Measurements from ENCODE around the gene GATA5. TPM values are rescaled to one million over a fixed set of nuclear protein-coding genes. Genes with fewer than 3 reads are reported as not detected.

Gene GATA5
- total RNA-seq, 1 donor: not detected

DNA sequence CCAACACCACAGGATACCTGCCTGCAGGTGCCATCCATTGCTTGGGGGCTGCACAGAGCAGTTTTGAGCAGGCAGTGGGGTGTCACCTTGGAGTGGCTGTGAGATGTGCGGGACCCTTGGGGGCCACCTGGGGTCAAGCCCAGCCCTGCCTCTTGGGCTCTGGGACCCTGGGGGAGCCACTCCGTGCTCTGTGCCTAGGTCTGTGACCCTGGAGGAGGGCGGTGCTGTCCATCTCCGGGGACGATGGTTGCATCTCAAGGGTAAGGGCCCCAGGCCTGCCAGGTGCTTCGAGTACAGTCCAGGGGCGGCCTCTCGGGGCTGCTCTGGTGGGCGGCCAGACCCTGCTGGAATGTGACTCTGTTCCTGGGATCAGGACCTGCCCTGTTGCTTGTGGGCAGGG is 8.7 kb upstream of the GATA5 start:
- no peak overlapping the region for H3K4me3 ChIP-seq (ENCODE audit: low read depth, low read length)
- DNase-seq (ENCODE audit: low read depth): no peak
- TF ChIP-seq, protein P1, sequence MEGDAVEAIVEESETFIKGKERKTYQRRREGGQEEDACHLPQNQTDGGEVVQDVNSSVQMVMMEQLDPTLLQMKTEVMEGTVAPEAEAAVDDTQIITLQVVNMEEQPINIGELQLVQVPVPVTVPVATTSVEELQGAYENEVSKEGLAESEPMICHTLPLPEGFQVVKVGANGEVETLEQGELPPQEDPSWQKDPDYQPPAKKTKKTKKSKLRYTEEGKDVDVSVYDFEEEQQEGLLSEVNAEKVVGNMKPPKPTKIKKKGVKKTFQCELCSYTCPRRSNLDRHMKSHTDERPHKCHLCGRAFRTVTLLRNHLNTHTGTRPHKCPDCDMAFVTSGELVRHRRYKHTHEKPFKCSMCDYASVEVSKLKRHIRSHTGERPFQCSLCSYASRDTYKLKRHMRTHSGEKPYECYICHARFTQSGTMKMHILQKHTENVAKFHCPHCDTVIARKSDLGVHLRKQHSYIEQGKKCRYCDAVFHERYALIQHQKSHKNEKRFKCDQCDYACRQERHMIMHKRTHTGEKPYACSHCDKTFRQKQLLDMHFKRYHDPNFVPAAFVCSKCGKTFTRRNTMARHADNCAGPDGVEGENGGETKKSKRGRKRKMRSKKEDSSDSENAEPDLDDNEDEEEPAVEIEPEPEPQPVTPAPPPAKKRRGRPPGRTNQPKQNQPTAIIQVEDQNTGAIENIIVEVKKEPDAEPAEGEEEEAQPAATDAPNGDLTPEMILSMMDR (IDR thresholded peaks at IDR 0.05; ENCODE audit: insufficient read depth, low read depth, low read length): no peak

DNA sequence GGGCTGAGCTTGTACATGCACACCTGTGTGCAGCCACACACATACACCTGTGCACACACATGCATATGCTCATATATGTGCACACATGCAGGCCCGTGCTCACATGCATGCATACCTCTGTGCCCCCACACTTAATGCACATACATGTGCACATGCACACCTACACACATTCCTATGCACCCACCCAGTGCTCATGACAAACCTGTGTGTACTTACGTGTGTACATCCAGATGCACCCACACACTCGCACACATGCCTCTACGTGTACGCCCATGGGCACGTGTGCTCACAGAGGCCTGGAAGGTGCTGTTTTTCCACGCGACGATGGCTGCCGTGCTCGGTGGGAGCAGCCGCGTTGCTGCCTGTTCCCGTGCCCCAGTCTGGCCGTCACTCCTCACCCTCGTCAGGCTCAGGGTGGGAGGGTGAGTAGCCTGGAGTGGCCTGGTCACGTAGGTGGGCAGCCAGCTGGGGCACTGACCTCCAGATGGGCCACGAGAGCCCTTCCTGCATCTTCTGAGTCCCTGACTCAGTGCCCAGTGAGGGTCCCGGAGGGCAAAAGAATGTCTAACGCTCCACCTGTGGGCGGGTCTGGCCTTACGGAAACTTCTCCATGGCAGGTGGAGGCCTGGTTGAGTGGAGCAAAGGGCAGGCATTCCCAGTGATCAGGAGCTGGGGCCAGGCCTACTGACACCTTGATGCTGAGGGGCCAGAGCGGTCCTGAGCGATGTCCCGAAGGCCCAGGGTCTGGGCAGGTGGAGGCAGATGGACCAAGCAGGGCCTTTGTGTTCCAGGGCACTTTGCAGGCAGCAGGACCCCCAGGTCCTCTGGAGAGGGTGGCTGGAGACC is 8.0 kb upstream of the GATA5 start:
- TF ChIP-seq, protein P1 (IDR thresholded peaks at IDR 0.05; ENCODE audit: insufficient read depth, low read depth, low read length): no peak
- DNase-seq (ENCODE audit: low read depth): no peak
- H3K4me3 ChIP-seq (ENCODE audit: low read depth, low read length): no peak overlapping the region

DNA sequence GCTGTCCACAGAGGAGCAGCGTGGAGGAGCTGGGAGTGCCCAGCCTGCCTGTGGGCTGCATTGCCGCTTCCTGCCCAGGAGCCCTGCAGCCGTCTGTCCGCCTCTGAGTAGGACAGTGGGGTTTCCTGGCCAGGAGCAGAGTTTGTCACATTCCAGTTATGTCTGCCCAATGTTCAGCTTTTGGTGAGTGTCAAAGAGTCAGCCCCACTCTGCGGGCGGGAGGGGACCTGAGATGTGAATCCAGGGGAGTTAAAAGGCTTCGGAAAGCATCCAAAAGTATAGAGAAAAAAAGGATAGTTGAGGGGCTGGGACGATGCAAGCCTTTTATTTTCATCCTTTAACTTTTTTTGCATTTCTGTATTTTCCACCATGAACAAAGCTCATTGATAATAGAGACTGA is 7.2 kb upstream of the GATA5 start:
- H3K4me3 ChIP-seq (ENCODE audit: low read depth, low read length): no peak overlapping the region
- no peak for DNase-seq (ENCODE audit: low read depth)
- TF ChIP-seq, protein P1 (IDR thresholded peaks at IDR 0.05; ENCODE audit: insufficient read depth, low read depth, low read length): no peak

DNA sequence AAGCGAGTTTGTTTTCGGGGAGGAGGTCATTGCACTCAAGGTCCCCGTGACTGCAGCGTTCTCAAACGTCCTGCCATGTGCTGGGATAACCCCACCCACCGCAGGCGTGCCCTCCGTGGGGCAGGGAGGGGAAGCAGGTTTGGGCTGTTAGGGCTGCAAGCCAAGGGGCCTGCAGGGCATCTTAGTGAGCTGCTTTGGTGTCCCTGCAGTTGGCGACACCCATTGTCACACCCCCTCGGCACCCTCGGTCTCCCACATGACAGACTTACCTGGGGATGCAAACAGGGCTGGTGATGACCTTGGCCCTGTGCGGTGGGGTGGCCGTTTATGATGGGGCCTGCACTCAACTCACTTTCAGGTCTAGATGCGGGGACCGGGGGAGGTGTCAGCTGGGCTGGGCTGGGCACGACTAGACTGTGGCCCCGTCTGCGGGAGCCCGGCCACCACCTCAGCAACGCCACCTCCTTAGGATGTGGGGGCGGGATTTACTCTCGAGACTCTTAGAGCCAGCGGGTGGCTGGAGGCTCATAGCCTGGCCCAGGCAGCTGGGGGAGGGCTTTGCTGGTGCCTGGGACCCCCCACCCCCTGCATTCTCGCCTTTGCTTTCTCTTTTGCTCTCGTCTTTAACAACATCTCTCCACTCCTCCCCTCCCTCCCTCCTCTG is 6.5 kb upstream of the GATA5 start:
- DNase-seq (ENCODE audit: low read depth): no peak
- TF ChIP-seq, protein P1 (IDR thresholded peaks at IDR 0.05; ENCODE audit: insufficient read depth, low read depth, low read length): no peak

DNA sequence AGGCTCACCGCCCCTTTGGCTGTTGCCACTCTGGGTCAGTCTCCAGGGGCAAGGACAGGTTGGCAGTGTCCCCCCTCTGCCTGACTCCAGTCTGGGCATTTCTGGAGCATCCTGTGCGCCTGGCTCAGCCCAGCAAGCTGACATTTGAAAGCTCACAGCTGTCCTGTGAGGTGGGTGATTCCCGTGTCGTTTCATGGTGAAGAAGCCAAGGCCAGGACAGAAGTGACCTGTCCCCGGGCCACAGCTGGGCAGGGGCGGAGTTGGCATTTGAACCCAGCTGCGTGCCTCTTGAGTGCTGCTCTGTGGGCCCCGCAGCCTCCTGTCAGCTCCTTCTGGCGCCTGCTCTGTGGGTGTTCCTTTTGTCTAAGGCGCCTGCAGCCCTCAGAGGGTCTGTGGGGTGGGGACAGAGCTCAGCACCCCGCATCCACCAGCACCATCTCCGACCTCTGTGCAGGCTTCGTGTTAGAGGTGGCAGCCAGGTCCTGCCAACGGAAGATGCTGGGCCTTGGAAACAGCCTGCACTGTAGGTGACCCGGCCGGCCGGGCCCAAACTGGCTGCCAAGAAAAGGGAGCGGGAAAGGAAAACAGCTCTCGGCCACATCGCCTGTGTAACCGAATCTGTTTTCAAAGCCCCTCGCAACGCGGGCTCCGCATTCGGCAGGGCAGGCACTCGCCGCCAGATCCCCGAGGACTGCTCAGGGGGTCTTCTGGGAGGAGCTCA is 5.8 kb upstream of the GATA5 start:
- no peak for DNase-seq (ENCODE audit: low read depth)
- H3K4me3 ChIP-seq (ENCODE audit: low read depth, low read length): no peak overlapping the region
- TF ChIP-seq, protein P1 (IDR thresholded peaks at IDR 0.05; ENCODE audit: insufficient read depth, low read depth, low read length): no peak

More for the DNA sequence above, 6.5 kb upstream of the GATA5 start:
- no peak overlapping the region for H3K4me3 ChIP-seq (ENCODE audit: low read depth, low read length)

DNA sequence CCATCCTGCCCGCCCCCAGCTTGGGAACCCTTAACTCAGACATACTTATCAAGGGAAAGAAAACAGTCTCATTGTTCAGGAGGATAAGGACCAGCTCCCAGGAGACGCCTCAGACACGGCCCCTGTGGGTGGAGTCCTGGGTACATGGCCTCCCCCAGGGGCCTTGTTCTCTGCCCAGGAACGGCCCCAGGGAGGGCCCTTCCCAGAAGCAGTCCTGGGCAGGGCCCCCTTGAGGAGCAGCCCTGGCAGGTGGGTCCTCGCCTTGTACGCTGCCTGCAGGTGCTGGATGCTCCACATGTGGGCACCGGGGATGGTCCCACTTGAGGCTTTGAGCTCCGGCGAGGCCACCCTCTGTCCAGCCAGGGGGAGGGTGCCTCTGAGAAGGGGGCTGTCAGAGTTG is 4.5 kb upstream of the GATA5 start:
- DNase-seq (ENCODE audit: low read depth): no peak
- no peak overlapping the region for H3K4me3 ChIP-seq (ENCODE audit: low read depth, low read length)
- TF ChIP-seq, protein P1 (IDR thresholded peaks at IDR 0.05; ENCODE audit: insufficient read depth, low read depth, low read length): no peak
